ENCODE measurements around the gene MEGF11.

DNA sequence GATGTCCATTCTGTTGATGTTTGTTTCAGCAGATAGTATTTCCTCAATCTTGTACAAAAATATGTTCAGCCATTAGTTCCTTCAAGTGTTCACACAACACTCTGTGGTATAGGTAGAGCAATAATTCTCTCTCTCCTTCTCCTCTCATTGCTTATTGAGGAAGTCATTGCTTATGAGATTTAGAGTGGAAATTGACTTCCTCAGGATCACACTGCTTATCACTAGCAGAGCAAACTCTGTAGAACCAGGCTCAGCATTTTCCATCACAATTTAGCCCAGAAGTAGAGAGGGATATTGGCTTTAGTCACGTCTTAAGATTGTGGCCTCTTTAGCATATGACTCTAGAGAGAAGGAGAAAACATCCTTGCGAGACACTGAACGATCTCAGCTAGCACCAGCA lies 353.1 kb downstream of the MEGF11 start:
- TF ChIP-seq, protein P1, sequence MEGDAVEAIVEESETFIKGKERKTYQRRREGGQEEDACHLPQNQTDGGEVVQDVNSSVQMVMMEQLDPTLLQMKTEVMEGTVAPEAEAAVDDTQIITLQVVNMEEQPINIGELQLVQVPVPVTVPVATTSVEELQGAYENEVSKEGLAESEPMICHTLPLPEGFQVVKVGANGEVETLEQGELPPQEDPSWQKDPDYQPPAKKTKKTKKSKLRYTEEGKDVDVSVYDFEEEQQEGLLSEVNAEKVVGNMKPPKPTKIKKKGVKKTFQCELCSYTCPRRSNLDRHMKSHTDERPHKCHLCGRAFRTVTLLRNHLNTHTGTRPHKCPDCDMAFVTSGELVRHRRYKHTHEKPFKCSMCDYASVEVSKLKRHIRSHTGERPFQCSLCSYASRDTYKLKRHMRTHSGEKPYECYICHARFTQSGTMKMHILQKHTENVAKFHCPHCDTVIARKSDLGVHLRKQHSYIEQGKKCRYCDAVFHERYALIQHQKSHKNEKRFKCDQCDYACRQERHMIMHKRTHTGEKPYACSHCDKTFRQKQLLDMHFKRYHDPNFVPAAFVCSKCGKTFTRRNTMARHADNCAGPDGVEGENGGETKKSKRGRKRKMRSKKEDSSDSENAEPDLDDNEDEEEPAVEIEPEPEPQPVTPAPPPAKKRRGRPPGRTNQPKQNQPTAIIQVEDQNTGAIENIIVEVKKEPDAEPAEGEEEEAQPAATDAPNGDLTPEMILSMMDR (IDR thresholded peaks at IDR 0.05) = no peak
- no peak for TF ChIP-seq POLR2A (IDR thresholded peaks at IDR 0.05)
